ENCODE measurements around the gene KITLG.

The KITLG gene

GRCh38 chr12:88566430-88566829, 13.8 kb downstream of the KITLG start:
- no peak for TF ChIP-seq CREB1 (IDR thresholded peaks at IDR 0.05; ENCODE audit: low read depth)
- TF ChIP-seq FOXM1 (IDR thresholded peaks at IDR 0.05; ENCODE audit: borderline replicate concordance, low read depth), result no peak
- no peak for TF ChIP-seq RAD21 (IDR thresholded peaks at IDR 0.05; ENCODE audit: low read depth)
- no peak for TF ChIP-seq YY1 (IDR thresholded peaks at IDR 0.05; ENCODE audit: low read depth)
- no peak for TF ChIP-seq TAF1 (IDR thresholded peaks at IDR 0.05; ENCODE audit: low read depth)
- no peak for TF ChIP-seq NFIC (IDR thresholded peaks at IDR 0.05)
- TF ChIP-seq EGR1 (IDR thresholded peaks at IDR 0.05), result no peak
- no peak for TF ChIP-seq EP300 (IDR thresholded peaks at IDR 0.05; ENCODE audit: borderline replicate concordance)
- TF ChIP-seq TEAD4 (IDR thresholded peaks at IDR 0.05), result no peak
- no peak for TF ChIP-seq CEBPB (IDR thresholded peaks at IDR 0.05)
- TF ChIP-seq, protein P1, sequence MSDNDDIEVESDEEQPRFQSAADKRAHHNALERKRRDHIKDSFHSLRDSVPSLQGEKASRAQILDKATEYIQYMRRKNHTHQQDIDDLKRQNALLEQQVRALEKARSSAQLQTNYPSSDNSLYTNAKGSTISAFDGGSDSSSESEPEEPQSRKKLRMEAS (IDR thresholded peaks at IDR 0.05), result no peak
- no peak for TF ChIP-seq USF1 (IDR thresholded peaks at IDR 0.05)
- TF ChIP-seq TCF12 (IDR thresholded peaks at IDR 0.05; ENCODE audit: low read depth), result no peak
- TF ChIP-seq, protein P2, sequence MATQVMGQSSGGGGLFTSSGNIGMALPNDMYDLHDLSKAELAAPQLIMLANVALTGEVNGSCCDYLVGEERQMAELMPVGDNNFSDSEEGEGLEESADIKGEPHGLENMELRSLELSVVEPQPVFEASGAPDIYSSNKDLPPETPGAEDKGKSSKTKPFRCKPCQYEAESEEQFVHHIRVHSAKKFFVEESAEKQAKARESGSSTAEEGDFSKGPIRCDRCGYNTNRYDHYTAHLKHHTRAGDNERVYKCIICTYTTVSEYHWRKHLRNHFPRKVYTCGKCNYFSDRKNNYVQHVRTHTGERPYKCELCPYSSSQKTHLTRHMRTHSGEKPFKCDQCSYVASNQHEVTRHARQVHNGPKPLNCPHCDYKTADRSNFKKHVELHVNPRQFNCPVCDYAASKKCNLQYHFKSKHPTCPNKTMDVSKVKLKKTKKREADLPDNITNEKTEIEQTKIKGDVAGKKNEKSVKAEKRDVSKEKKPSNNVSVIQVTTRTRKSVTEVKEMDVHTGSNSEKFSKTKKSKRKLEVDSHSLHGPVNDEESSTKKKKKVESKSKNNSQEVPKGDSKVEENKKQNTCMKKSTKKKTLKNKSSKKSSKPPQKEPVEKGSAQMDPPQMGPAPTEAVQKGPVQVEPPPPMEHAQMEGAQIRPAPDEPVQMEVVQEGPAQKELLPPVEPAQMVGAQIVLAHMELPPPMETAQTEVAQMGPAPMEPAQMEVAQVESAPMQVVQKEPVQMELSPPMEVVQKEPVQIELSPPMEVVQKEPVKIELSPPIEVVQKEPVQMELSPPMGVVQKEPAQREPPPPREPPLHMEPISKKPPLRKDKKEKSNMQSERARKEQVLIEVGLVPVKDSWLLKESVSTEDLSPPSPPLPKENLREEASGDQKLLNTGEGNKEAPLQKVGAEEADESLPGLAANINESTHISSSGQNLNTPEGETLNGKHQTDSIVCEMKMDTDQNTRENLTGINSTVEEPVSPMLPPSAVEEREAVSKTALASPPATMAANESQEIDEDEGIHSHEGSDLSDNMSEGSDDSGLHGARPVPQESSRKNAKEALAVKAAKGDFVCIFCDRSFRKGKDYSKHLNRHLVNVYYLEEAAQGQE (IDR thresholded peaks at IDR 0.05; ENCODE audit: low read depth), result no peak
- no peak for TF ChIP-seq ZBTB7A (IDR thresholded peaks at IDR 0.05; ENCODE audit: low read depth)

DNA sequence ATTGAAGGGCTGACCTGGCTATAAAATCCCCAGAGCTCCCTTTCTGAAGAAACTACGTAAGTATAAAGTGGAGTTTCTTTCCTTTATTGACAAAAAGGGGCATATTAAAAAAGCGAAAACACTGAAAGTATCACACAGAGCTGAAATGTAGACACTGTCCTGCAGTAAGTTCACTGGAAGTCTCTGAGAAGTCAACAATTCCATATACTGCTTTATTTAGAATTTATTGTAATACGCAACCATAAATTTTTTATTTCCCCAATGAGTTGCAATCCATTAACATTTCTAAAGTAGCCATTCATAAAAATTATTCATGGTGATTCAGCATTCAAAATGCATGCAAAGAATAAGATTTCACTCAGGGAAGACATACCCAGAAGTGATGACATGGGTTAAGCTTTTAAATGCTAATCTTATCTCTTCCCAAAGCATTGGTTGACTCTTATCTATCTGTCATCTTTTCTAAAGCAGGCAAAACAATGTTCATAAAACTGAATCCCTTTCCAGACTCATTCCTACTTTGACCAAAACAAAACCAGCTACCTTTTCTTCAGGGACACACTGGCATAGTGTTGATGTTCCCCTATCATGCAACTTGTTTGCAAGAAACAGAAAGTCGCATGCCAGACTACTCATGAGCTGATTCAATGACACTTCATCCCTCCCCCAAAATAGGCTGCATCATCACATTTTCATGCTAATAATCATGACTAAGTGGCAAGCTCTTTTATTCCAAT, 17.3 kb downstream of the KITLG start:
- TF ChIP-seq EP300 (IDR thresholded peaks at IDR 0.05; ENCODE audit: borderline replicate concordance) (no peak), TEAD4 (IDR thresholded peaks at IDR 0.05) (no peak), TCF12 (IDR thresholded peaks at IDR 0.05; ENCODE audit: low read depth) (no peak), FOXM1 (IDR thresholded peaks at IDR 0.05; ENCODE audit: borderline replicate concordance, low read depth) (no peak), USF1 (IDR thresholded peaks at IDR 0.05) (no peak), ZBTB7A (IDR thresholded peaks at IDR 0.05; ENCODE audit: low read depth) (no peak), NFIC (IDR thresholded peaks at IDR 0.05) (no peak), CEBPB (IDR thresholded peaks at IDR 0.05) (no peak), RAD21 (IDR thresholded peaks at IDR 0.05; ENCODE audit: low read depth) (no peak), EGR1 (IDR thresholded peaks at IDR 0.05) (no peak), TAF1 (IDR thresholded peaks at IDR 0.05; ENCODE audit: low read depth) (no peak), YY1 (IDR thresholded peaks at IDR 0.05; ENCODE audit: low read depth) (no peak), CREB1 (IDR thresholded peaks at IDR 0.05; ENCODE audit: low read depth) (no peak)
- TF ChIP-seq, protein P2 (IDR thresholded peaks at IDR 0.05; ENCODE audit: low read depth), result no peak
- TF ChIP-seq, protein P1 (IDR thresholded peaks at IDR 0.05), result no peak

DNA sequence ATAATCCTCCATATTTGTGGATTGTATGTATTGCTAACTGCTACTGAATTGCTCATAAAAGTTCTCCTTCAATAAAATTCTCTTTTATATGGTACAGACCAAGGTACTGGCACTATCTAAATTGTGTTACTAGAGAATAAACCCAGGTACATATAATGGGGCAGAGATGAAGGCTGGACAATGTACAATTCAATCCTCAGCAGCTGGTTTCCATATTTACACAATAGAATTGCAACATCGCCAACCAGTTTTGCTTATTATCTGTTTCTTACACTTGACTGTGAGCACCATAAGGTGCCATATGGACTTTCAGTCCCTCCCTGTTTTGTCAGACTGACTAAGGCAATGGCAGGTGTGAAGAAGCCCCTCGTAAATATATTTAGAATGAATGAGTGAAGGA, 18.1 kb downstream of the KITLG start:
- no peak for TF ChIP-seq CREB1 (IDR thresholded peaks at IDR 0.05; ENCODE audit: low read depth)
- no peak for TF ChIP-seq ZBTB7A (IDR thresholded peaks at IDR 0.05; ENCODE audit: low read depth)
- no peak for TF ChIP-seq TAF1 (IDR thresholded peaks at IDR 0.05; ENCODE audit: low read depth)
- TF ChIP-seq YY1 (IDR thresholded peaks at IDR 0.05; ENCODE audit: low read depth), result no peak
- TF ChIP-seq FOXM1 (IDR thresholded peaks at IDR 0.05; ENCODE audit: borderline replicate concordance, low read depth), result no peak
- TF ChIP-seq, protein P1 (IDR thresholded peaks at IDR 0.05), result no peak
- no peak for TF ChIP-seq RAD21 (IDR thresholded peaks at IDR 0.05; ENCODE audit: low read depth)
- TF ChIP-seq EGR1 (IDR thresholded peaks at IDR 0.05), result no peak
- no peak for TF ChIP-seq TCF12 (IDR thresholded peaks at IDR 0.05; ENCODE audit: low read depth)
- TF ChIP-seq CEBPB (IDR thresholded peaks at IDR 0.05), result no peak

DNA sequence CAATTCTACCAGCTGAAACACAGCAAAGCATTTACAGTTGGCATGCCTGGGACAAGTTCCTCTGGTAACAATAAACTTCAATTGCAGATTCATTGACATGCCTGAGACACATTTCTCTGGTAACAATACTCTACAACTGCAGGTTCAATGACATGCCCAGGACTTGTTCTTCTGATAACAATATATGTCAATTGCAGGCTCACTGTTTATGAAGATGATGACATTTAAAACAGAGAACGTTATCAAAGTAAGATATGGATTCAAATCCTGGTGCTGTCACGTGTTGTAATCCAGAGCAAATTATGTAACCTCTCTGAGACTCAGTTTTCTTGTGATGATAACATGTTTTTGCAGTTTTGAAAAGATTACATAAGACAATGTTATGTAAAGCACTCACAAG, 20.5 kb downstream of the KITLG start:
- TF ChIP-seq TAF1 (IDR thresholded peaks at IDR 0.05; ENCODE audit: low read depth) (no peak), ZBTB7A (IDR thresholded peaks at IDR 0.05; ENCODE audit: low read depth) (no peak), RAD21 (IDR thresholded peaks at IDR 0.05; ENCODE audit: low read depth) (no peak), FOXM1 (IDR thresholded peaks at IDR 0.05; ENCODE audit: borderline replicate concordance, low read depth) (no peak), EGR1 (IDR thresholded peaks at IDR 0.05) (no peak), USF1 (IDR thresholded peaks at IDR 0.05) (no peak), NFIC (IDR thresholded peaks at IDR 0.05) (no peak), TCF12 (IDR thresholded peaks at IDR 0.05; ENCODE audit: low read depth) (no peak), TEAD4 (IDR thresholded peaks at IDR 0.05) (no peak)
- TF ChIP-seq, protein P1 (IDR thresholded peaks at IDR 0.05), result no peak
- TF ChIP-seq, protein P2 (IDR thresholded peaks at IDR 0.05; ENCODE audit: low read depth), result no peak

Measured in Ishikawa (cell line).